Body of pancreas (tissue), 4 donors: Measurements from ENCODE around the gene NCF4.

Experiments used
- POLR2A ChIP-seq, 3 donors: fragments of 450-650 bp; IDR thresholded peaks; one replicate each; pipeline ENCODE4 v1.6.1; 2016; ENCODE audit warnings: antibody characterized with exemption in 3 of 3, mild to moderate bottlenecking in 2 of 3
- TF ChIP-seq, protein P1 (sequence below), 7 experiments: fragments of 450-650 bp in 4 of 7; fragments of 200-600 bp in 3 of 7; sonication (generic) in 3 of 7; IDR thresholded peaks; one replicate each; pipeline ENCODE4 v1.5.1; 2016 to 2019; ENCODE audit warnings: antibody characterized with exemption in 7 of 7

GRCh38 chr22:36858156-36858555 lies 2.6 kb upstream of the NCF4 start:
- no peak for TF ChIP-seq POLR2A (IDR thresholded peaks at IDR 0.05)
- TF ChIP-seq, protein P1, sequence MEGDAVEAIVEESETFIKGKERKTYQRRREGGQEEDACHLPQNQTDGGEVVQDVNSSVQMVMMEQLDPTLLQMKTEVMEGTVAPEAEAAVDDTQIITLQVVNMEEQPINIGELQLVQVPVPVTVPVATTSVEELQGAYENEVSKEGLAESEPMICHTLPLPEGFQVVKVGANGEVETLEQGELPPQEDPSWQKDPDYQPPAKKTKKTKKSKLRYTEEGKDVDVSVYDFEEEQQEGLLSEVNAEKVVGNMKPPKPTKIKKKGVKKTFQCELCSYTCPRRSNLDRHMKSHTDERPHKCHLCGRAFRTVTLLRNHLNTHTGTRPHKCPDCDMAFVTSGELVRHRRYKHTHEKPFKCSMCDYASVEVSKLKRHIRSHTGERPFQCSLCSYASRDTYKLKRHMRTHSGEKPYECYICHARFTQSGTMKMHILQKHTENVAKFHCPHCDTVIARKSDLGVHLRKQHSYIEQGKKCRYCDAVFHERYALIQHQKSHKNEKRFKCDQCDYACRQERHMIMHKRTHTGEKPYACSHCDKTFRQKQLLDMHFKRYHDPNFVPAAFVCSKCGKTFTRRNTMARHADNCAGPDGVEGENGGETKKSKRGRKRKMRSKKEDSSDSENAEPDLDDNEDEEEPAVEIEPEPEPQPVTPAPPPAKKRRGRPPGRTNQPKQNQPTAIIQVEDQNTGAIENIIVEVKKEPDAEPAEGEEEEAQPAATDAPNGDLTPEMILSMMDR (IDR thresholded peaks at IDR 0.05) = no peak
